D721Med (cell line): ENCODE data around the gene NELFB.

Experiments
- DNase-seq: peaks from one replicate; pipeline ENCODE4 v3.0.0; 2011; ENCODE audit warnings: low spot score; ENCODE audit not compliant: insufficient read length
- FAIRE-seq: peaks from 2 replicates; lab custom pipeline; 2011; peaks lifted over from hg19 to GRCh38; lab: Jason Lieb, UNC
- TF ChIP-seq, protein P1 (sequence below): IDR thresholded peaks from 2 replicates; pipeline ENCODE4 v1.5.1; 2012; ENCODE audit warnings: mild to moderate bottlenecking, control low read depth; ENCODE audit not compliant: insufficient read depth; ENCODE audit errors: missing control alignments

NELFB gene

DNA sequence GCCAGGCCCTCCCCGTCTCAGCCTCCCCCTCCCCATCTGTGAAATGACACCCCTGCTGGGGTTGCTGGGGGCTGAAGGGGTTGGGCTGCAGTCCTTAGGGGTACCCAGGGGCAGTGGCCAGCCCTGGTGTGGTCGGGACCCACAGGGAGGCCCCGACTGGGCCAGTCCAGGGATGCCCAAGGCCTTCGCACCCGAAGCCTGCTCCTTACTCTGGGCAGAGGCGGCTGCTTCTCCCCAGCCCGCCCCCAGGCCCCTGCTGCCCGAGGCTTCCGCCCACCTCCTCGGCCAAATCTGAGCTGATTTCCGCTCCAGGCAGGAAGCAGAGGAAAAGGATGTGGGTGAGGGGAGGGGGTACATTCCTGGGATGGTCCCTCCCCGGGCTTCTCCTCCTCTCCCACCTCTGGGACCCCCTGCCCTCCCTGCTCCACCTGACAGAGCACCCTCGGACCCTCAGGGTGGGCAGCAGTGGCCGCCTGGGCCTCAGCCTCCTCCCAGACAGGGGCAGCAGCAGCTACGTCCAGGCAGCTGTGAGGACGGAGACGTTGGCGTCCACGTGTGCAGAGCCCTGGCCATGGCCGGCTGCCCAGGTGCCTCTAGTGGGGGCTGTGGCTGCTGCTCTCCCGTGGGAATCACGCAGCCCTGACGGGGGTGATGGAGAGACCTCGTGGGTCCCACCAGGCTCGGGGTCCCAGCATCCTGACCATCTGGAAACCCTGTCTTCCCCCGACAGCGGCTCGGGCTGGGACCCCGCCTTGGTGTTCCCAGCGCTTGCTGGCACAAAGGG lies 51.1 kb downstream of the NELFB start:
- TF ChIP-seq, protein P1, sequence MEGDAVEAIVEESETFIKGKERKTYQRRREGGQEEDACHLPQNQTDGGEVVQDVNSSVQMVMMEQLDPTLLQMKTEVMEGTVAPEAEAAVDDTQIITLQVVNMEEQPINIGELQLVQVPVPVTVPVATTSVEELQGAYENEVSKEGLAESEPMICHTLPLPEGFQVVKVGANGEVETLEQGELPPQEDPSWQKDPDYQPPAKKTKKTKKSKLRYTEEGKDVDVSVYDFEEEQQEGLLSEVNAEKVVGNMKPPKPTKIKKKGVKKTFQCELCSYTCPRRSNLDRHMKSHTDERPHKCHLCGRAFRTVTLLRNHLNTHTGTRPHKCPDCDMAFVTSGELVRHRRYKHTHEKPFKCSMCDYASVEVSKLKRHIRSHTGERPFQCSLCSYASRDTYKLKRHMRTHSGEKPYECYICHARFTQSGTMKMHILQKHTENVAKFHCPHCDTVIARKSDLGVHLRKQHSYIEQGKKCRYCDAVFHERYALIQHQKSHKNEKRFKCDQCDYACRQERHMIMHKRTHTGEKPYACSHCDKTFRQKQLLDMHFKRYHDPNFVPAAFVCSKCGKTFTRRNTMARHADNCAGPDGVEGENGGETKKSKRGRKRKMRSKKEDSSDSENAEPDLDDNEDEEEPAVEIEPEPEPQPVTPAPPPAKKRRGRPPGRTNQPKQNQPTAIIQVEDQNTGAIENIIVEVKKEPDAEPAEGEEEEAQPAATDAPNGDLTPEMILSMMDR: no peak
- DNase-seq (no peak), FAIRE-seq (no peak)

DNA sequence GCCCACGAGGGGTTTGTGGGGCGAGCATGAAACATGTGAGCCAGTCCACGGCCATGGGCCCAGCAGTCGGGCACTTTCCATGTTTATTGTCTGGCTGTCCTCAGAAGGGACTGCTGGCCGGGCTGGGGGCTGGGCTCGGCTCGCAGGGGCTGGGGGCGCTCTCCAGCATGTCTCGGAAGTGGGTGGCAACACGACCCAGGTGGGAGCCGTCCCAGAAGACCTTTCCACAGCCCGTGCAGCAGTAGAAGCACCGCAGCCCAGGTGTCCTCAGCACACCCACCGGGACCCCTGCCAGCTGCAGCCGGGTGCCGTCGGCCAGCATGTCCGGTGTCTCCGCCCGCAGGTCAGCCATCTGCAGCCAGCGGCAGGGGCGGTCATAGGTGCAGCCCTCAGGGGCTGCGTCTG lies 51.7 kb downstream of the NELFB start:
- no peak for DNase-seq
- no peak for FAIRE-seq
- TF ChIP-seq, protein P1: no peak

DNA sequence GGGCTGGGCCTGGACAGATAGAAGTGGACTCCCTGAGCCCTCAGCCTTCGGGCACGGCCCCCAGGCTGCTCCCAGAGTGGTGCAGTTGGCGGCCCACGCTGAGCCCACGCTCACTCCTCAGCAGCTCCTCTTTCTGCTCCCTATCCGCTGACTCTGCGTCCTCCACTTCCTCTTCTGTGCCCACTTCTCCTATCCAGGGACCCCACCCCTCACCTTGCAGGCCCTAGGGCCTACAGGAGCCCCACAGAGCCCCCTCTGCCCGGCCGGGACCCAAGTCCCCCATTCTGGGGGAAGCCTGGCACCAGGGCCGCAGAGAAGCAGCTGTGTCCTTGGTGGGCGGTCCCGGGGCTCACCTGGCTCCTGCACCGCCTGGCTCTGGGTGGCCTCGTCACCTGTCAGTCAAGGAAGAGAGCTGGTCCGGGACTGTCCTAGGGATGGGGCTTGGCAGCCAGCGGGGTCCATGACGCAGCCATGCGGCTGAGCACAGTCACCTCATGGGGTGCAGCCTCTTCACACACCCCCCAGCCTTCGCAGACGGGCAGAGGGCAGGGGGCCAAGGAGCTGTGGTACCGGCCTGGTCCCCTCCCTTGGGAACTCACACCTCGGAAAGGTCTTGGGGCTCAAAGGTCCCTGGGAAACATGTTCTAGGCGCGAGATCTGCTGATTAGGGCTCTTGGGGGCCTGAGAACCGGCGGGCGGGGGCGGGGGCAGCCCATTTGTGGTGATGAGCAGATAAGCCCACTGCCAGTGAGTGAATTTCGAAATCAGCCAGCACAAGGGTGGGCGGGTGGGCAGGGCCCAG lies 52.3 kb downstream of the NELFB start:
- TF ChIP-seq, protein P1: no peak
- no peak for FAIRE-seq
- DNase-seq: no peak

DNA sequence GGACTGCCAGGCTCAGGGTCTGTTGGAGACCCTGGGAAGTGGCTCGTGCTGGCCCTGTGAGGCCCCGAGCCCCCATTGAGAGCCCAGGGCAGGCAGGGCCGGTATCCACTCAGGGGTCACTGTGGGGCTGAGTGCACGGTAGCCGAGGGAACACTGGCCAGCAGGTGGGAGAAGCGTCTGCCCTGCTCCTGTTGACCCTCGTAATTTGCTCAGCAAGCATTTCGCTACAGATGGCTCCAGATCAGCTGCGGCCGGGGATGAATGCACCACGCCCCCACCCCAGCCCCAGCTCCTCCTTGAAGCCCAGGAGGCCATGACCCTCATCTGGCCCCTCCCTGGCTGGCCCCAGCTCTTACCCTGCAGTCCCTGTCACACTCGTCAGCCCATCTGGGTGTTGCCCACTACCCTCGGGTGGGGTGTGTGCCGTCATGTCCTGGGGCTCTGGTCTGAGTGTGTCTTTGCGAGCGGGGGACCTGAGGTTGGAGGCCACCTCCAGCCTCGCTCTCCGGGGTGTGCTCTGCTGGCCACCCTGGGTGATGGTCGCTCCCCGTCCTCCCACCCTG lies 53.0 kb downstream of the NELFB start:
- TF ChIP-seq, protein P1: no peak
- FAIRE-seq (no peak), DNase-seq (peak; percentile 29)

DNA sequence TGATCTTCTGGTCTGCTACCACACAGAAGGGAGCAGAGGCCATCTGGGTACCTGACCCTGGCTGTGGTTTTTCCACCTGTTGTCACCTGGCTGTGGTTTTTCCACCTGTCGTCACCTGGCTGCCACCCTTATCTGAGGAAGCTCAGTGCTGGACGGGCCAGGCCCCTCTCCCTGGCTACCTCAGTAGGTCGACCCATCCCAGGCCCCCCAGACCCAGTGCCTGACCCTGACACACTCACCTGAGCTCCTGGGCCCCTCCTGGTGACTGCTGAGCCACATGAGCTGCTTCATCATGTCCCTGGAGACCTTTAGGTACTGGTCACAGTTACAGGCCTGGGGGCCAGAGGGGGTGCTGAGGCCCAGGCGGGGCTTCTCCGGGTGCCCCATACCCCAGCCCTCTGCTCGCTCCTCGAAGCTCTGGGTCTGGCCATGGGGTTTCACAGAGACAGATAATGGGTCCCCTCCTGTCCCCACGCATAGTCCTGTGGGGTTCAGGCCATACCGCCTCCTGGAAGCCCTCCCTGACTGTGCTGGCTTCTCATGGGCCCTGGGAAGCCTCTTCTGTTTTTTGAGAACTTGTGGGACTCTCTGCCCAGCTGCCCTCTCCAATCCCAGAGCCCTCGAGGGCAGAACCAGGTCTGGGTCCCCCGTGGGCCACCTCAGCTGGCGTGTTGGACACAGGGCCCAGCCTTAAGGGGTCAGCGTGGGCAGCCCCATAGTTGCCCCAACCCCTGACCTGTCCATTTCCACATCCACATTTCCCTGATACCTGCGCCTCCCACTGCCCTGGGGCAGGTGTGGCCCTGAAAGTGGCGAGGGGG lies 54.5 kb downstream of the NELFB start:
- DNase-seq (peak; percentile 24), FAIRE-seq (no peak)
- TF ChIP-seq, protein P1: no peak

DNA sequence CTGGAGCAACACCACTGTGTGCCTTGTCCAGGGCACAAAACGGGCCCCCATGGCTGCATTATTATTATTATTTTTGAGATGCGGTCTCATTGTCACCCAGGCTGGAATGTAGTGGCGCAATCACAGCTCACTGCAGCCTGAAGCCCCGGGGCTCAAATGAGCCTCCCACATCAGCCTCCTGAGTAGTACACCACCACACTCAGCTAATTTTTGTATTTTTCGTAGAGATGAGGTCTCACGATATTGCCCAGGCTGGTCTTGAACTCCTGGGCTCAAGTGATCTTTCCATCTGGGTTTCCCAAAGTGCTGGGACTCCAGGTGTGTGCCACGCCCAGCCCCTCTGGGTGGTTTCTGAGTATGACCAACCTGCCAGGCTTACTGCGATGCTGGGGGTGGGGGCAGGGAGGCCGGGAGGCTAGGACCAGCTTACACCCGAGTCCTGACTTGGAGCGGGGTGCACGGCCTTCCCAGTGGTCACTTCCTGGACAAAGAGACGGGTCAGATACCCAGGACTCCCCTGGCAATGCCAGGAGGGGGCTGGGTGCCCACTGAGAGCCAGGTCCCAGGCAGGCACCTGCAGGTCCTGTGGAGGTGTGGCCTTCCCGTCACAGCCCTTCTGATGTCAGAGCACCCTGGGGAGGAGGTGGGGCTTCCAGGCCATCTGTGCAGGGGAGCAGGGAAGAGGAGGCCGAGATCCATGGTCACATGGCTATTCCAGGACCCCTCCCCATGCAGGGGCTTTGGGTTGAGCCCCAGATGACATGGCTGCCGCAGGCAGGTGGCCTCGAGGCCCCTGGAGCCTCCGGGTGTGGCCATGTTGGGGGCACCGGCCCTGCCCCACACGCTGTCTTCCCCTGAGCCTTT lies 55.3 kb downstream of the NELFB start:
- TF ChIP-seq, protein P1: no peak
- FAIRE-seq: no peak
- DNase-seq: peak; percentile 68
